HepG2 (cell line): ENCODE data around the gene NDUFB8. TPM values are rescaled to one million over a fixed set of nuclear protein-coding genes. Genes with fewer than 3 reads are reported as not detected.

Experiments used
- ATAC-seq: fragments of 200-7000 bp; cut with Tn5 transposase; 3 replicates; pipeline ENCODE4 v1.9.1; 2020; ENCODE audit warnings: mild to moderate bottlenecking, moderate library complexity
- BruUV-seq: library from RNA; stranded (reverse); fragments of 400-500 nt; replicated peaks from 2 replicates; lab custom pipeline; 2021; lab: Mats Ljungman, UMichigan
- CTCF ChIA-PET: fragments of 300-600 bp; formaldehyde crosslinking; extraction: SDS; loops from one replicate; lab custom pipeline; 2021; ENCODE audit warnings: low total read pairs, inconsistent platforms, low intra/inter-chr PET ratio; lab: Yijun Ruan, JAX
- POLR2A ChIA-PET: fragments of 350-600 bp; sonication (Branson Sonifier 250); formaldehyde crosslinking; loops from one replicate; lab custom pipeline; 2020; ENCODE audit warnings: antibody characterized with exemption, inconsistent platforms; lab: Yijun Ruan, JAX
- DNase-seq: peaks from one replicate; pipeline ENCODE4 v3.0.0-alpha.2; 2015; ENCODE audit warnings: low spot score
- FAIRE-seq: peaks from 3 replicates; lab custom pipeline; 2011; peaks lifted over from hg19 to GRCh38; lab: Jason Lieb, UNC
- H2AFZ ChIP-seq: one replicate; pipeline ENCODE4 v1.6.1; 2011; ENCODE audit warnings: low read length, inconsistent platforms
- H3K27ac ChIP-seq: fragments of 300-600 bp; 3 replicates; pipeline ENCODE4 v1.8.0; 2011; ENCODE audit warnings: mixed run types, mild to moderate bottlenecking, mixed read lengths, low read length, inconsistent platforms; ENCODE audit not compliant: insufficient read depth; ENCODE audit errors: extremely low read length
- H3K27me3 ChIP-seq, 2 experiments: fragments of 200-600 bp in 1 of 2; 2 replicates in 1 of 2; 3 replicates in 1 of 2; pipeline versions ENCODE4 v1.6.0 to v1.8.0; 2011; ENCODE audit warnings: low read length in 2 of 2, mild to moderate bottlenecking in 2 of 2, moderate library complexity in 2 of 2, inconsistent platforms in 1 of 2; ENCODE audit not compliant: insufficient read depth in 2 of 2, control insufficient read depth in 1 of 2
- H3K36me3 ChIP-seq, 2 experiments: fragments of 200-600 bp in 1 of 2; replicated peaks in 1 of 2; 2 replicates in 1 of 2; 3 replicates in 1 of 2; pipeline versions ENCODE4 v1.5.1 to v1.8.0; 2011; ENCODE audit warnings: low read length in 2 of 2, inconsistent platforms in 1 of 2; ENCODE audit not compliant: insufficient read depth in 2 of 2, control insufficient read depth in 1 of 2
- H3K4me1 ChIP-seq: 2 replicates; pipeline ENCODE4 v1.5.1; 2012; ENCODE audit warnings: low read length, inconsistent platforms; ENCODE audit not compliant: insufficient read depth
- H3K4me2 ChIP-seq: 2 replicates; pipeline ENCODE4 v1.6.0; 2011; ENCODE audit warnings: low read depth, low read length, inconsistent platforms
- H3K4me3 ChIP-seq, 3 experiments: fragments of 200-600 bp in 1 of 3; sonication (generic), shearing (Covaris generic) in 1 of 3; replicated peaks in 1 of 3; 2 replicates each; pipeline ENCODE4 v1.5.1; 2011 to 2016; ENCODE audit warnings: low read length in 3 of 3, inconsistent platforms in 2 of 3, low read depth in 2 of 3, mild to moderate bottlenecking in 2 of 3, control low read depth in 1 of 3, mixed read lengths in 1 of 3; ENCODE audit not compliant: insufficient read depth in 1 of 3
- H3K79me2 ChIP-seq: one replicate; pipeline ENCODE4 v1.6.1; 2011; ENCODE audit warnings: low read length, inconsistent platforms; ENCODE audit not compliant: insufficient read depth
- H3K9ac ChIP-seq: 2 replicates; pipeline ENCODE4 v1.6.0; 2011; ENCODE audit warnings: mild to moderate bottlenecking, low read depth, low read length, inconsistent platforms; ENCODE audit not compliant: insufficient read depth
- H3K9me3 ChIP-seq: 2 replicates; pipeline ENCODE4 v1.5.1; 2012; ENCODE audit warnings: mild to moderate bottlenecking, low read length
- H4K20me1 ChIP-seq: 2 replicates; pipeline ENCODE4 v1.6.0; 2011; ENCODE audit warnings: inconsistent platforms, mild to moderate bottlenecking, low read length, moderate library complexity; ENCODE audit not compliant: insufficient read depth
- ELF4 ChIP-seq: sonication (generic); formaldehyde crosslinking; IDR thresholded peaks from 2 replicates; pipeline ENCODE4 v1.5.0; 2020; ENCODE audit warnings: missing genetic modification reagents, mild to moderate bottlenecking, moderate library complexity, borderline replicate concordance
- ERF ChIP-seq: IDR thresholded peaks from 2 replicates; pipeline ENCODE4 v1.6.1; 2018; ENCODE audit warnings: missing biosample characterization, missing genetic modification reagents
- GATAD2A ChIP-seq: IDR thresholded peaks from 2 replicates; pipeline ENCODE4 v1.6.1; 2016
- NCOA5 ChIP-seq: sonication (generic); formaldehyde crosslinking; IDR thresholded peaks from 2 replicates; pipeline ENCODE4 v1.4.0; 2020; ENCODE audit warnings: missing genetic modification reagents
- PRPF4 ChIP-seq: fragments of 200-400 bp; formaldehyde crosslinking; IDR thresholded peaks from 2 replicates; pipeline ENCODE4 v1.6.1; 2016; ENCODE audit warnings: low read length, low read depth; ENCODE audit not compliant: poor library complexity, severe bottlenecking
- RNF2 ChIP-seq: fragments of 450-650 bp; conservative IDR thresholded peaks from 2 replicates; pipeline ENCODE4 v1.6.1; 2016; ENCODE audit warnings: low read depth
- SKI ChIP-seq: fragments of 450-650 bp; IDR thresholded peaks from one replicate; pipeline ENCODE4 v1.6.1; 2018; ENCODE audit warnings: mild to moderate bottlenecking; ENCODE audit not compliant: partially characterized antibody
- SNAPC4 ChIP-seq: sonication (generic); formaldehyde crosslinking; IDR thresholded peaks from 2 replicates; pipeline ENCODE4 v1.4.0; 2020; ENCODE audit warnings: mild to moderate bottlenecking, missing genetic modification reagents
- TGIF2 ChIP-seq: IDR thresholded peaks from 2 replicates; pipeline ENCODE4 v1.6.1; 2016; ENCODE audit warnings: control low read depth, missing compliant biosample characterization
- ZBTB39 ChIP-seq: sonication (generic); formaldehyde crosslinking; IDR thresholded peaks from 2 replicates; pipeline ENCODE4 v1.5.0; 2020; ENCODE audit warnings: missing genetic modification reagents
- ZFP37 ChIP-seq: sonication (generic); formaldehyde crosslinking; IDR thresholded peaks from 2 replicates; pipeline ENCODE4 v1.4.0; 2020; ENCODE audit warnings: missing genetic modification reagents, borderline replicate concordance
- ZNF205 ChIP-seq: IDR thresholded peaks from 2 replicates; pipeline ENCODE4 v1.6.1; 2018; ENCODE audit warnings: missing biosample characterization, missing genetic modification reagents
- ZNF274 ChIP-seq: sonication (generic); formaldehyde crosslinking; IDR thresholded peaks from 2 replicates; pipeline ENCODE4 v1.5.1; 2020; ENCODE audit warnings: mild to moderate bottlenecking, missing genetic modification reagents
- ZNF331 ChIP-seq: sonication (generic); formaldehyde crosslinking; IDR thresholded peaks from 2 replicates; pipeline ENCODE4 v1.4.0; 2020; ENCODE audit warnings: missing genetic modification reagents
- ZNF335 ChIP-seq: sonication (generic); formaldehyde crosslinking; IDR thresholded peaks from 2 replicates; pipeline ENCODE4 v1.4.0; 2020; ENCODE audit warnings: missing genetic modification reagents
- ZNF430 ChIP-seq: sonication (generic); formaldehyde crosslinking; IDR thresholded peaks from 2 replicates; pipeline ENCODE4 v1.9.0; 2021; ENCODE audit warnings: mild to moderate bottlenecking, missing genetic modification reagents
- ZNF577 ChIP-seq: sonication (generic); formaldehyde crosslinking; IDR thresholded peaks from 2 replicates; pipeline ENCODE4 v1.4.0; 2020; ENCODE audit warnings: mild to moderate bottlenecking, low read depth, missing genetic modification reagents, borderline replicate concordance
- ZNF589 ChIP-seq: sonication (generic); formaldehyde crosslinking; conservative IDR thresholded peaks from 2 replicates; pipeline ENCODE4 v1.8.0; 2022; ENCODE audit warnings: mild to moderate bottlenecking, moderate library complexity, missing genetic modification reagents
- ZNF607 ChIP-seq: sonication (generic); formaldehyde crosslinking; IDR thresholded peaks from 2 replicates; pipeline ENCODE4 v1.5.1; 2020; ENCODE audit warnings: missing genetic modification reagents, mild to moderate bottlenecking, borderline replicate concordance
- WGBS: methylation state at CpG from one replicate; pipeline ENCODE4 v1.1.6; 2017; ENCODE audit warnings: low lambda C conversion rate; 5-methylcytosine and 5-hydroxymethylcytosine counted together
- in situ Hi-C: cut with HindIII; loops from 2 replicates; pipeline ENCODE4 v1.10.0; 2017; ENCODE audit warnings: low pct_unique_long_range_greater_than_20kb; ENCODE audit not compliant: extremely low pct_ligation_motif_present
- intact Hi-C: fragments of 100-400 bp; cut with micrococcal nuclease; formaldehyde crosslinking; loops from one replicate; pipeline ENCODE4 v1.10.0; 2022; ENCODE audit not compliant: unreplicated experiment
- polyA plus RNA-seq, 8 experiments: library from polyadenylated mRNA; depleted of rRNA in 3 of 8; stranded (reverse) in 7 of 8; unstranded in 1 of 8; fragments of >200 nt; fragmentation: Illumina TruSeq in 4 of 8; extraction: Trizol in 4 of 8; gene quantifications; 2 replicates each; pipeline versions ENCODE4 v1.2.1 to v1.2.3, GENCODE V29; 2011 to 2016; ENCODE audit warnings: low read depth in 4 of 8, missing spikeins in 1 of 8, mixed read lengths in 1 of 8; ENCODE audit not compliant: insufficient read depth in 1 of 8
- total RNA-seq, 5 experiments: library from RNA; depleted of rRNA; stranded (reverse); fragments of >200 nt; fragmentation: Illumina TruSeq; extraction: Trizol; gene quantifications; 2 replicates each; pipeline ENCODE4 v1.2.3, GENCODE V29; 2016; ENCODE audit warnings: low read depth in 1 of 5

Gene NDUFB8
- total and polyA plus RNA-seq, 2 of the 13 experiments (the other 11 are each of a cell fraction or from before 2014, with no cell fraction given), result 210 to 216 TPM

- BruUV-seq, result no TSS peak
- no peak for FAIRE-seq
- Histone ChIP-seq H4K20me1 (no peaks in the 10 kb centered on the region), H3K4me3 (no peak overlapping the region), H3K36me3 (peaks cover 4 to 14% of the 10 kb centered on the region in 2 experiments), H3K27me3 (no peaks in the 10 kb centered on the region), H3K79me2 (no peaks in the 10 kb centered on the region), H3K4me1 (peaks cover 14% of the 10 kb centered on the region), H3K9me3 (no peaks in the 10 kb centered on the region), H3K4me2 (no peak overlapping the region), H3K27ac (no peak overlapping the region), H3K9ac (no peak overlapping the region), H2AFZ (no peak overlapping the region)
- WGBS, result 95% methylated on average over 3 of the region's 3 CpGs
- ATAC-seq, result no peak
- in situ Hi-C loops (no loop called here), intact Hi-C loops (no loop called here)
- TF ChIP-seq SNAPC4 (CRISPR knock-in tag) (no peak), ERF (CRISPR knock-in tag) (no peak), SKI (no peak), ZNF205 (CRISPR knock-in tag) (no peak), ZNF335 (CRISPR knock-in tag) (no peak), ELF4 (CRISPR knock-in tag) (no peak), NCOA5 (CRISPR knock-in tag) (no peak), RNF2 (no peak), ZNF274 (CRISPR knock-in tag) (no peak), GATAD2A (CRISPR knock-in tag) (no peak), ZNF589 (no peak), ZNF331 (no peak), ZNF430 (CRISPR knock-in tag) (no peak), ZNF607 (no peak), ZBTB39 (no peak), ZFP37 (no peak), TGIF2 (no peak), PRPF4 (no peak), ZNF577 (CRISPR knock-in tag) (no peak)
- no peak for DNase-seq
- ChIA-PET POLR2A (interaction anchor here (2.8 kb wide), 1 partner anchor 15 kb away, joined by 9 read pairs; the partner anchor contains the start of gene HIF1AN), CTCF (interaction anchor here (3.4 kb wide), 1 partner anchor 87 kb away, joined by 32 read pairs; no protein-coding TSS in a partner anchor)
These were observed 8.9 kb downstream of the NDUFB8 start for GRCh38 chr10:100520811-100521210.
